ENCODE data around the gene NAA25.

The NAA25 gene

GRCh38 chr12:112108202-112109079 lies at the start of gene NAA25:
Gene NAA25, minus strand, starts transcription at chr12:112108783. Its CDS starts 10 bp downstream, at chr12:112108773.
- Histone ChIP-seq H3K36me3 (replicated peaks) (peaks cover 13% of the 10 kb centered on the region), H3K27me3 (ENCODE audit: low read depth) (no peaks in the 10 kb centered on the region), H3K4me3 (peak within 1 kb of the TSS; percentile 90), H3K4me1 (peaks cover 27% of the 10 kb centered on the region), H3K9me3 (no peaks in the 10 kb centered on the region)
- in situ Hi-C loops (cut with MboI; ENCODE audit: low sequenced_read_pairs) = no loop called here
- DNase-seq (ENCODE audit: low spot score in 2 of 2) = peak; percentile 73 to 88

DNA sequence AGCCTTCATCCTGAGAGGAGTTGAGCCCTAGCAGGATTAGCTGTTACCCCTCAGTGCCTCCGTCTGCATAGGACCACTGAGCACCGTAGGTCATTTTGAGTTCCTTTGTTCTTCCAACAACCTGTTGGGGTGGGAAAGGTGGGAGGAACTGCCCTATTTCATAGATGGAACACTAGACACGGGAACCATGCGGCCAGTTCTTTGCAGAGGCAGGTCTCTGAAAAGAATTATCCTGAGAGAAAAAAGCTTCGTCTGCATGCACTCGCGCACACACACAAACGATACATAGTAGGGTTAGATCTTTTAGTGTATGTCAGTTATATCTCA lies 45.3 kb upstream of the NAA25 start:
- Histone ChIP-seq H3K36me3 (replicated peaks) (peaks cover 60% of the 10 kb centered on the region), H3K27me3 (ENCODE audit: low read depth) (no peaks in the 10 kb centered on the region), H3K4me1 (no peaks in the 10 kb centered on the region), H3K9me3 (no peaks in the 10 kb centered on the region), H3K4me3 (no peak overlapping the region)
- in situ Hi-C loops (cut with MboI; ENCODE audit: low sequenced_read_pairs) = no loop called here
- DNase-seq (ENCODE audit: low spot score in 2 of 2) = no peak

- Histone ChIP-seq H3K4me3 (no peak overlapping the region), H3K36me3 (replicated peaks) (peaks cover 60% of the 10 kb centered on the region), H3K4me1 (no peaks in the 10 kb centered on the region), H3K27me3 (ENCODE audit: low read depth) (no peaks in the 10 kb centered on the region), H3K9me3 (no peaks in the 10 kb centered on the region)
- in situ Hi-C loops (cut with MboI; ENCODE audit: low sequenced_read_pairs) = no loop called here
- DNase-seq (ENCODE audit: low spot score in 2 of 2) = no peak
These were observed 44.8 kb upstream of the NAA25 start for GRCh38 chr12:112153181-112153892.

- Histone ChIP-seq H3K27me3 (ENCODE audit: low read depth) (no peaks in the 10 kb centered on the region), H3K9me3 (no peaks in the 10 kb centered on the region), H3K36me3 (replicated peaks) (peaks cover 61% of the 10 kb centered on the region), H3K4me3 (no peak overlapping the region), H3K4me1 (no peaks in the 10 kb centered on the region)
- in situ Hi-C loops (cut with MboI; ENCODE audit: low sequenced_read_pairs) = no loop called here
- DNase-seq (ENCODE audit: low spot score in 2 of 2) = no peak
These were observed 43.4 kb upstream of the NAA25 start for GRCh38 chr12:112151766-112152541.

DNA sequence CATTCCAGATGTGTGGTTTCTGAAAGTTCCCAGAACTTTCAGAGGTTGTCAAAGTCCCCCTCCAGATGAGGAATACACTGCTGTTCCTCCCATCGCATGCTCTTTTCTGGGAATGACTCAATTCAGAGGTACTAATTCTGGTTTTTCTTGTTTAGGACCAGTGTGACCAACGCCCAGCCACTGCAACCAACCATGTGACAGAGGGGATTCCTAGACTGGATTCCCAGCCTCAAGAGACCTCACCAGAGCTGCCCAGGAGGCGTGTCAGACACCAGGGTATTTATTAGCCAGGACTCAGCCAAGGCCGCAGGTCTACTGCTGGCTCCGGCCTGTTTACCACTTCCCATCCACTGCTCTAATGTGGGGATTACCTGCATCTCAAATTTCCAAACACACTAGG lies 41.0 kb upstream of the NAA25 start:
- Histone ChIP-seq H3K4me3 (no peak overlapping the region), H3K36me3 (replicated peaks) (peaks cover 74% of the 10 kb centered on the region), H3K4me1 (no peaks in the 10 kb centered on the region), H3K27me3 (ENCODE audit: low read depth) (no peaks in the 10 kb centered on the region), H3K9me3 (no peaks in the 10 kb centered on the region)
- in situ Hi-C loops (cut with MboI; ENCODE audit: low sequenced_read_pairs) = no loop called here
- DNase-seq (ENCODE audit: low spot score in 2 of 2) = no peak

DNA sequence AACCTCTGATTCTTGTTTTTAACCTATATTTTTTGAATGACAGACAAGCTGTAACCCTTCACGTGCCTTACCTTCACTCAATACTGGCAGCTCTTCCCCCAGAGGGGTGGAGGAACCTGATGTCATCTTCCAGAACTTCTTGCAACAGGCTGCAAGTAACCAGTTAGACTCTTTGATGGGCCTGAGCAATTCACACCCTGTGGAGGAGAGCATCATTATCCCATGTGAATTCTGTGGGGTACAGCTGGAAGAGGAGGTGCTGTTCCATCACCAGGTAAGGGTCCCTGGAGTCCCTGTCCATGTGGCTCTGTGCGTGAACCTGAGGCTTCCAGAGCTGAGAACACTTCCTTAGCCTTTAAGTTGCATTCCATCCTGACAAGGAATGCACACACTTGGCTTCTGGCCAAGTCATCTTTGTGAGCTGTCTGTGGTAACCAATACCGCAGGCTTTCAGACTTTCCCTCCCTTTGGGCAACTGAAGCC lies 39.5 kb upstream of the NAA25 start:
- H3K36me3 ChIP-seq (replicated peaks) = peaks cover 74% of the 10 kb centered on the region
- no peak overlapping the region for H3K4me3 ChIP-seq
- DNase-seq (ENCODE audit: low spot score in 2 of 2) = peak in 1 of 2 experiments; percentile 51

GRCh38 chr12:112146123-112146522 lies 37.5 kb upstream of the NAA25 start:
- H3K4me1 ChIP-seq = no peaks in the 10 kb centered on the region
- peaks cover 63% of the 10 kb centered on the region for H3K36me3 ChIP-seq (replicated peaks)
- in situ Hi-C loops (cut with MboI; ENCODE audit: low sequenced_read_pairs) = no loop called here
- DNase-seq (ENCODE audit: low spot score in 2 of 2) = no peak
- no peaks in the 10 kb centered on the region for H3K27me3 ChIP-seq (ENCODE audit: low read depth)
- no peak overlapping the region for H3K4me3 ChIP-seq
- no peaks in the 10 kb centered on the region for H3K9me3 ChIP-seq

More for the DNA sequence above, 39.5 kb upstream of the NAA25 start:
- Histone ChIP-seq H3K27me3 (ENCODE audit: low read depth) (no peaks in the 10 kb centered on the region), H3K4me1 (no peaks in the 10 kb centered on the region), H3K9me3 (no peaks in the 10 kb centered on the region)
- in situ Hi-C loops (cut with MboI; ENCODE audit: low sequenced_read_pairs) = no loop called here

DNA sequence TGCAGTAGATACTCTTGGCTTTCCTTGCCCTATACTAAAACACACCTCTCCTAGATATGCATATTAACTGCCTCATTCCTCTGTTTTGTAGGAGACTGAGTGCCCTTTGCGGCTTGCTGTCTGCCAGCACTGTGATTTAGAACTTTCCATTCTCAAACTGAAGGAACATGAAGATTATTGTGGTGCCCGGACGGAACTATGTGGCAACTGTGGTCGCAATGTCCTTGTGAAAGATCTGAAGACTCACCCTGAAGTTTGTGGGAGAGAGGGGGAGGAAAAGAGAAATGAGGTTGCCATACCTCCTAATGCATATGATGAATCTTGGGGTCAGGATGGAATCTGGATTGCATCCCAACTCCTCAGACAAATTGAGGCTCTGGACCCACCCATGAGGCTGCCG lies 32.1 kb upstream of the NAA25 start:
- Histone ChIP-seq H3K9me3 (no peaks in the 10 kb centered on the region), H3K4me3 (no peak overlapping the region), H3K36me3 (replicated peaks) (peaks cover 51% of the 10 kb centered on the region), H3K27me3 (ENCODE audit: low read depth) (no peaks in the 10 kb centered on the region), H3K4me1 (no peaks in the 10 kb centered on the region)
- DNase-seq (ENCODE audit: low spot score in 2 of 2) = no peak
- in situ Hi-C loops (cut with MboI; ENCODE audit: low sequenced_read_pairs) = no loop called here

GRCh38 chr12:112134731-112135130 lies 26.1 kb upstream of the NAA25 start:
- Histone ChIP-seq H3K9me3 (no peaks in the 10 kb centered on the region), H3K4me1 (no peaks in the 10 kb centered on the region), H3K4me3 (no peak overlapping the region), H3K36me3 (replicated peaks) (peaks cover 53% of the 10 kb centered on the region), H3K27me3 (ENCODE audit: low read depth) (no peaks in the 10 kb centered on the region)
- no peak for DNase-seq (ENCODE audit: low spot score in 2 of 2)
- in situ Hi-C loops (cut with MboI; ENCODE audit: low sequenced_read_pairs) = no loop called here

- peaks cover 51% of the 10 kb centered on the region for H3K36me3 ChIP-seq (replicated peaks)
- H3K4me3 ChIP-seq = no peak overlapping the region
- no peaks in the 10 kb centered on the region for H3K4me1 ChIP-seq
- H3K27me3 ChIP-seq (ENCODE audit: low read depth) = no peaks in the 10 kb centered on the region
- in situ Hi-C loops (cut with MboI; ENCODE audit: low sequenced_read_pairs) = no loop called here
- no peak for DNase-seq (ENCODE audit: low spot score in 2 of 2)
- H3K9me3 ChIP-seq = no peaks in the 10 kb centered on the region
These were observed 24.8 kb upstream of the NAA25 start for GRCh38 chr12:112133418-112133817.

GRCh38 chr12:112131686-112132085 lies 23.1 kb upstream of the NAA25 start:
- H3K4me1 ChIP-seq = no peaks in the 10 kb centered on the region
- H3K4me3 ChIP-seq = no peak overlapping the region
- no peaks in the 10 kb centered on the region for H3K9me3 ChIP-seq
- no peaks in the 10 kb centered on the region for H3K27me3 ChIP-seq (ENCODE audit: low read depth)
- H3K36me3 ChIP-seq (replicated peaks) = peaks cover 39% of the 10 kb centered on the region
- DNase-seq (ENCODE audit: low spot score in 2 of 2) = no peak
- in situ Hi-C loops (cut with MboI; ENCODE audit: low sequenced_read_pairs) = no loop called here

GRCh38 chr12:112130441-112130998 lies 21.9 kb upstream of the NAA25 start:
- in situ Hi-C loops (cut with MboI; ENCODE audit: low sequenced_read_pairs) = no loop called here
- DNase-seq (ENCODE audit: low spot score in 2 of 2) = no peak

GRCh38 chr12:112126911-112127310 lies 18.3 kb upstream of the NAA25 start:
- in situ Hi-C loops (cut with MboI; ENCODE audit: low sequenced_read_pairs) = no loop called here
- Histone ChIP-seq H3K36me3 (replicated peaks) (peaks cover 13% of the 10 kb centered on the region), H3K4me3 (no peak overlapping the region), H3K4me1 (peaks cover 3% of the 10 kb centered on the region; the same call in 1 of the 2 replicates), H3K9me3 (no peaks in the 10 kb centered on the region), H3K27me3 (ENCODE audit: low read depth) (no peaks in the 10 kb centered on the region)
- DNase-seq (ENCODE audit: low spot score in 2 of 2) = no peak

More at GRCh38 chr12:112130441-112130998, 21.9 kb upstream of the NAA25 start:
- peaks cover 33% of the 10 kb centered on the region for H3K36me3 ChIP-seq (replicated peaks)
- H3K4me1 ChIP-seq = no peaks in the 10 kb centered on the region; the same call in 1 of the 2 replicates
- H3K9me3 ChIP-seq = no peaks in the 10 kb centered on the region
- H3K4me3 ChIP-seq = no peak overlapping the region
- no peaks in the 10 kb centered on the region for H3K27me3 ChIP-seq (ENCODE audit: low read depth)
